Suprapubic skin (tissue), 3 donors: ENCODE data around the gene NOP10.

Source experiments
- CTCF ChIP-seq, 2 donors: fragments of 200-600 bp in 1 of 2; fragments of 450-650 bp in 1 of 2; sonication (generic) in 1 of 2; IDR thresholded peaks; one replicate each; pipeline ENCODE4 v1.5.1; 2016 to 2019; ENCODE audit warnings: antibody characterized with exemption in 2 of 2, mild to moderate bottlenecking in 1 of 2, moderate library complexity in 1 of 2
- POLR2A ChIP-seq, 2 donors: fragments of 450-650 bp; IDR thresholded peaks; one replicate each; pipeline ENCODE4 v1.6.1; 2017; ENCODE audit warnings: antibody characterized with exemption in 2 of 2, mild to moderate bottlenecking in 2 of 2, moderate library complexity in 2 of 2

DNA sequence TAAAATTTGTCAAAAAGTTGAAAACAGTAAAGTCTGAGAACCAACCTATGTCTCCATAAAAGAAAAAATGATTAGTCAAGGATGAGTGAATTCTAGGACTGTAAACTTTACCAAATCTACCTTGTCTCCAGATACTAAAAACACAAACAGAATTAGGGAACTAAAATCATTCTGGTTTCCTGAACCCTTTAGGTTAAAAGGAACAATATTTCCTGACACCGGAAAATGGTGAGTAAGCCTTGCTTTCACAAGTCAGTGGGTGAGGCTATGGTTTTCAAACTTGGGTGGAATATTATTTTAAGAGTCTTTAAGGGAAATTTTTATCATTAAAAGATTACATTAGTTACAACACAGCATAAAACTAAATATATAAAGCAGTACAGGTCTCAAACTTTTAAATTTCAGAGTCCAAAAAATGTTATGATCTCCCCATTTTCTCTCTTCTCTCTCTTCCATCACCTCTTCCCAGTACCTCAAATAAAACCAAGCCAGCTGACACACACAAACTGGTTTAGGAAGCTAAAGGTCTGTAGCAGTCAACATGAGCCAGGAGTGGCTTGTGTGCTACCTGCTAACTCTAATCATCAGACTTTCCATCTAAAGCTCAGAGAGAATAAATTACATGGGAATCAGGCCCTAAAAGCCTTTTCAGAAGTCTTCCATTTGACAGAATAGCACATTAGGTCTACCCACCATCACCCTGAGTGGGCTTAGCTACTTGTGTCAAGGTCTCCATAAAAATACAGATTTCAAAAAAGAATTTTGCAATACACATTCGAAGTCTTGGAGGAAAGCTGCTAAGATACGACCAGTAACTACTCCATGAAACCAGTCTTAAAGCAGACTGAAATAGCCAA is 7.5 kb downstream of the NOP10 start:
- TF ChIP-seq CTCF (IDR thresholded peaks at IDR 0.05) (no peak), POLR2A (IDR thresholded peaks at IDR 0.05) (no peak)
